Ishikawa (cell line): ENCODE data around the gene KRTAP4-4.

Experiments
- CREB1 ChIP-seq: IDR thresholded peaks from 2 replicates; pipeline ENCODE4 v1.6.1; 2012; ENCODE audit warnings: low read depth
- FOXM1 ChIP-seq: IDR thresholded peaks from 2 replicates; pipeline ENCODE4 v1.6.1; 2012; ENCODE audit warnings: low read depth, borderline replicate concordance
- MAX ChIP-seq: IDR thresholded peaks from 2 replicates; pipeline ENCODE4 v1.6.1; 2012
- NFIC ChIP-seq: IDR thresholded peaks from 2 replicates; pipeline ENCODE4 v1.6.1; 2012
- REST ChIP-seq: IDR thresholded peaks from 2 replicates; pipeline ENCODE4 v1.6.1; 2012; ENCODE audit warnings: low read depth, mild to moderate bottlenecking
- TAF1 ChIP-seq: IDR thresholded peaks from 2 replicates; pipeline ENCODE4 v1.6.1; 2012; ENCODE audit warnings: low read depth, mild to moderate bottlenecking
- TEAD4 ChIP-seq: IDR thresholded peaks from 2 replicates; pipeline ENCODE4 v1.6.1; 2012
- YY1 ChIP-seq: IDR thresholded peaks from 2 replicates; pipeline ENCODE4 v1.6.1; 2012; ENCODE audit warnings: low read depth

GRCh38 chr17:41116297-41116696 lies 44.3 kb downstream of the KRTAP4-4 start:
- TF ChIP-seq TEAD4, result no peak
- no peak for TF ChIP-seq REST
- TF ChIP-seq TAF1, result no peak
- no peak for TF ChIP-seq NFIC
- no peak for TF ChIP-seq CREB1
- TF ChIP-seq MAX, result no peak
- no peak for TF ChIP-seq YY1
- no peak for TF ChIP-seq FOXM1
